Uterus (tissue), 4 donors: Measurements from ENCODE around the gene IFNLR1. TPM values are rescaled to one million over a fixed set of nuclear protein-coding genes. Genes with fewer than 3 reads are reported as not detected.

Experiments
- DNase-seq, 2 donors: peaks; one replicate each; pipeline ENCODE4 v3.0.0-alpha.2; 2019 to 2020
- H3K27ac ChIP-seq, 2 donors: fragments of 200-600 bp; sonication (generic); 1 replicate in 1 of 2; 2 replicates in 1 of 2; pipeline ENCODE4 v1.5.1; 2016 to 2018
- H3K27me3 ChIP-seq, 2 donors: fragments of 200-600 bp; sonication (generic); one replicate each; pipeline ENCODE4 v1.5.1; 2018 to 2019; ENCODE audit warnings: control low read depth in 1 of 2
- H3K36me3 ChIP-seq, 2 donors: fragments of 200-600 bp; sonication (generic); one replicate each; pipeline ENCODE4 v1.5.1; 2019; ENCODE audit warnings: control low read depth in 1 of 2
- H3K4me1 ChIP-seq, 2 donors: fragments of 200-600 bp; sonication (generic); one replicate each; pipeline ENCODE4 v1.5.1; 2018 to 2019; ENCODE audit warnings: control low read depth in 1 of 2
- H3K4me3 ChIP-seq, 2 donors: fragments of 200-600 bp; sonication (generic); 1 replicate in 1 of 2; 2 replicates in 1 of 2; pipeline ENCODE4 v1.5.1; 2018 to 2019; ENCODE audit warnings: mild to moderate bottlenecking in 1 of 2
- H3K9me3 ChIP-seq, 2 donors: fragments of 200-600 bp; sonication (generic); one replicate each; pipeline ENCODE4 v1.5.1; 2019; ENCODE audit warnings: control low read depth in 1 of 2
- POLR2A ChIP-seq, 2 donors: fragments of 450-650 bp; IDR thresholded peaks; one replicate each; pipeline ENCODE4 v1.6.1; 2016; ENCODE audit warnings: antibody characterized with exemption in 2 of 2, mild to moderate bottlenecking in 1 of 2, moderate library complexity in 1 of 2
- intact Hi-C: fragments of 100-400 bp; cut with DNase I; formaldehyde crosslinking; loops from one replicate; pipeline ENCODE4 v1.15.1; 2023; ENCODE audit warnings: low total_unique reads
- total RNA-seq, 4 donors: library from RNA; depleted of rRNA in 3 of 4; stranded (reverse); fragments of >200 nt in 3 of 4; gene quantifications; one replicate each; pipeline versions ENCODE4 v1.1.0 to v1.2.4, GENCODE V29; 2014 to 2023
- TF ChIP-seq, protein P1 (sequence below), 4 experiments: fragments of 200-600 bp in 2 of 4; fragments of 450-650 bp in 2 of 4; sonication (generic) in 2 of 4; IDR thresholded peaks; one replicate each; pipeline ENCODE4 v1.5.1; 2016 to 2019; ENCODE audit warnings: antibody characterized with exemption in 4 of 4, mild to moderate bottlenecking in 2 of 4, moderate library complexity in 1 of 4
- donor health status: DM: yes; HTN: yes; CAD: no.

Gene IFNLR1
- total RNA-seq, 4 donors from 2014 or later = 0.29 to 2.6 (median 1.3) TPM; not detected in 1

DNA sequence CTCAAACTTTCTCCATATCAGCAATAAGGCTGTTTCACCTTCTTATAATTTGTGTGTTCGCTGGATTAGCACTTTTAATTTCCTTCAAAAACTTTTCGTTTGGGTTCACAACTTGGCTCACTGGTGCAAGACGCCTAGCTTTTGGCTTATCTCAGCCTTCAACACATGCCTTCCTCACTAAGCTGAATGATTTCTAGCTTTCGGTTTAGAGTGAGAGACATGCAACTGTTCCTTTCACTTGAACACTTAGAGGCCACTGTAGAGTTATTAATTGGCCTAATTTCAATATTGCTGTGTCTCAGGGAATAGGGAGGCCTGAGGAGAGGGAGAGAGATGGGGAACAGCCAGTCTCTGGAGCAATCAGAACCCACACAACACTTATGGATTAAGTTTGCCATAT lies 41.2 kb upstream of the IFNLR1 start:
- DNase-seq = no peak
- H3K9me3 ChIP-seq = no peaks in the 10 kb centered on the region
- H3K27me3 ChIP-seq = no peaks in the 10 kb centered on the region
- no peaks in the 10 kb centered on the region for H3K4me1 ChIP-seq
- H3K4me3 ChIP-seq = no peak overlapping the region
- no peak for TF ChIP-seq POLR2A (IDR thresholded peaks at IDR 0.05)
- TF ChIP-seq, protein P1, sequence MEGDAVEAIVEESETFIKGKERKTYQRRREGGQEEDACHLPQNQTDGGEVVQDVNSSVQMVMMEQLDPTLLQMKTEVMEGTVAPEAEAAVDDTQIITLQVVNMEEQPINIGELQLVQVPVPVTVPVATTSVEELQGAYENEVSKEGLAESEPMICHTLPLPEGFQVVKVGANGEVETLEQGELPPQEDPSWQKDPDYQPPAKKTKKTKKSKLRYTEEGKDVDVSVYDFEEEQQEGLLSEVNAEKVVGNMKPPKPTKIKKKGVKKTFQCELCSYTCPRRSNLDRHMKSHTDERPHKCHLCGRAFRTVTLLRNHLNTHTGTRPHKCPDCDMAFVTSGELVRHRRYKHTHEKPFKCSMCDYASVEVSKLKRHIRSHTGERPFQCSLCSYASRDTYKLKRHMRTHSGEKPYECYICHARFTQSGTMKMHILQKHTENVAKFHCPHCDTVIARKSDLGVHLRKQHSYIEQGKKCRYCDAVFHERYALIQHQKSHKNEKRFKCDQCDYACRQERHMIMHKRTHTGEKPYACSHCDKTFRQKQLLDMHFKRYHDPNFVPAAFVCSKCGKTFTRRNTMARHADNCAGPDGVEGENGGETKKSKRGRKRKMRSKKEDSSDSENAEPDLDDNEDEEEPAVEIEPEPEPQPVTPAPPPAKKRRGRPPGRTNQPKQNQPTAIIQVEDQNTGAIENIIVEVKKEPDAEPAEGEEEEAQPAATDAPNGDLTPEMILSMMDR (IDR thresholded peaks at IDR 0.05) = no peak
- intact Hi-C loops = no loop called here
- H3K27ac ChIP-seq = no peak overlapping the region
- H3K36me3 ChIP-seq = no peaks in the 10 kb centered on the region

DNA sequence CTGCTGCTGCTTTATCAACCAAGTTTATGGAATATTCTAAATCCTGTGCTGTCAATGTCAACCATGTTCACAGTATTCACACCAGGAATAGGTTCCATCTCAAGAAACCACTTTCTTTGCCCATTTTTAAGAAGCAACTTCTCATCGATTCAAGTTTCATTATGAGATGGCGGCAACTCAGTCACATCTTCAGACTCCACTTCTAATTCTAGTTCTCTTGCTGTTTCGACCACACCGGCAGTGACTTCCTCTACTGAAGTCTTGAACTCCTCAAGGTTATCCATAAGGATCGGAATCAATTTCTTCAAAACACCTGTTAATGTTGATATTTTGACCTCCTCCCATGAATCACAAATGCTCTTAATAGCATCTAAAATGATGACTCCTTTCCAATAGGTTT lies 39.7 kb upstream of the IFNLR1 start:
- Histone ChIP-seq H3K36me3 (no peaks in the 10 kb centered on the region), H3K9me3 (no peaks in the 10 kb centered on the region), H3K4me1 (no peaks in the 10 kb centered on the region), H3K4me3 (no peak overlapping the region), H3K27ac (no peak overlapping the region), H3K27me3 (no peaks in the 10 kb centered on the region)
- TF ChIP-seq, protein P1 (IDR thresholded peaks at IDR 0.05) = no peak
- TF ChIP-seq POLR2A (IDR thresholded peaks at IDR 0.05) = no peak
- DNase-seq = no peak
- intact Hi-C loops = no loop called here

DNA sequence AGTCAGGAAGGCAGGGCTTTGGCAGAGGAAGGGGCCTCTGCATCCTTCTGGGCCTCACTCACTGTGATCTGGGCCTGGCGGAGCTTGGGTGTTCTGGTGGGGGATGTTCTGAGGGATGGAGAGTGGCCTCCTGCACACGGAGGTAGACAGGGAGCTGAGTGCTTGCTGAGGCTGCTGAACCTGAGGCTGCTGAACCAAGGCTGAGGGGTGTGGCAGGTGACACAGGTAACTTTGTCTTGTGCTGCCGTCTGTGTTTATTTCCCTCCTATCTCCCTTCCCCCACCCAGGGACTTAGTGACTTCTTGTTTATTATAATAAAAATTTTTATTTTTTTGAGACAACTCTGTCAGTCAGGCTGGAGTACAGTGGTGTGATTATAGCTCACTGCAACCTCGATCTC lies 37.7 kb upstream of the IFNLR1 start:
- Histone ChIP-seq H3K27me3 (no peaks in the 10 kb centered on the region), H3K36me3 (no peaks in the 10 kb centered on the region)
- intact Hi-C loops = no loop called here

DNA sequence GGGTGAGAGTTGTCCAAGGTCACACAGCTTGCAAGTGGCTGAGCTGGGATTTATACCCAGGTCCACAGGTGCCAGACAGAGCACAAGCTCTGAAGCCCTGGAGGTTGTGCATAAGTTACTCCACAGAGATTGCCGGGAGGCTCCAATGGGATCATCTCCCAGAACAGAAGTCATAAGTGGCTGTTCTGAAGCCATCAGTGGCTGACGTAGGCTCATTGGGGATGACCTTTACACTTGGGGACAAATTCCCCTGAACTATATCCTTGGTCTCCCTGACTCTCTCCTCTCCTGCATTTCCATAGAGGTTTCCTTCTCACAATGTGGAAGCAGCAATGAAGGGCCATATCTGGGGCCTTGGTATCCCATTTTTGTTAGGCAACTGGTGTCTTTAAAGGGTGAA lies 37.0 kb upstream of the IFNLR1 start:
- intact Hi-C loops = no loop called here
- TF ChIP-seq, protein P1 (IDR thresholded peaks at IDR 0.05) = no peak
- no peak for TF ChIP-seq POLR2A (IDR thresholded peaks at IDR 0.05)
- Histone ChIP-seq H3K4me1 (no peaks in the 10 kb centered on the region), H3K36me3 (no peaks in the 10 kb centered on the region), H3K27me3 (no peaks in the 10 kb centered on the region), H3K9me3 (no peaks in the 10 kb centered on the region), H3K27ac (no peak overlapping the region), H3K4me3 (no peak overlapping the region)
- DNase-seq = no peak

More for the DNA sequence above, 37.7 kb upstream of the IFNLR1 start:
- Histone ChIP-seq H3K4me1 (no peaks in the 10 kb centered on the region), H3K9me3 (no peaks in the 10 kb centered on the region), H3K27ac (no peak overlapping the region), H3K4me3 (no peak overlapping the region)
- no peak for DNase-seq
- TF ChIP-seq, protein P1 (IDR thresholded peaks at IDR 0.05) = no peak
- TF ChIP-seq POLR2A (IDR thresholded peaks at IDR 0.05) = no peak

DNA sequence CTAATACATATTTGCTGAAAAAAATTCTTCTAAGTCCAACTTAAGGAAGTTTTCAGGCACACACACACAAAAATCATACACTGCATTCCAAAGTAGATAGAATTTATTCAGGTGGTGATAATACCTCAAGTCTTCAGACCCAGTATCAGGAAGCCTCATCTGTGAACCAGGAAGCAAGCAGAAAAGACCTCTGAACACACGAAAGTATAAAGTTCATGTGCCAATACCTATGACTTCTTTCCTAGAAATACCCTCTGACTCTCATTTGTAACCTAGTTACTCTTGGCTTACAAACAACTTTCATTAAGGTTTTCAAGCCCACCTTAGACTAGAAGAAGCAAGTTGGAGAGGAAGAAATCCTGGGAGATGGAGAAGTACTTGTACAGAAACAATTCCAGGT lies 35.7 kb upstream of the IFNLR1 start:
- TF ChIP-seq, protein P1 (IDR thresholded peaks at IDR 0.05) = no peak
- no peak for TF ChIP-seq POLR2A (IDR thresholded peaks at IDR 0.05)
- Histone ChIP-seq H3K9me3 (no peaks in the 10 kb centered on the region), H3K4me3 (no peak overlapping the region), H3K27ac (no peak overlapping the region), H3K36me3 (no peaks in the 10 kb centered on the region), H3K4me1 (no peaks in the 10 kb centered on the region), H3K27me3 (no peaks in the 10 kb centered on the region)
- DNase-seq = no peak
- intact Hi-C loops = no loop called here
